Gastroesophageal sphincter (tissue), 3 donors: ENCODE measurements around the gene B3GAT1.

Source experiments
- CTCF ChIP-seq, 4 experiments: fragments of 200-600 bp in 2 of 4; fragments of 450-650 bp in 2 of 4; sonication (generic) in 1 of 4; IDR thresholded peaks; one replicate each; pipeline ENCODE4 v1.5.1; 2017 to 2019; ENCODE audit warnings: antibody characterized with exemption in 4 of 4, mild to moderate bottlenecking in 2 of 4, moderate library complexity in 2 of 4
- POLR2A ChIP-seq, 2 donors: fragments of 450-650 bp; IDR thresholded peaks; one replicate each; pipeline ENCODE4 v1.6.1; 2017; ENCODE audit warnings: antibody characterized with exemption in 2 of 2, mild to moderate bottlenecking in 2 of 2, moderate library complexity in 1 of 2

- TF ChIP-seq POLR2A (IDR thresholded peaks at IDR 0.05) (no peak), CTCF (IDR thresholded peaks at IDR 0.05) (no peak)
These were observed 29.8 kb downstream of the B3GAT1 start for GRCh38 chr11:134382257-134382656.
